CD8-positive, alpha-beta memory T cell (primary cell): ENCODE data around the gene WDFY4. TPM values are rescaled to one million over a fixed set of nuclear protein-coding genes. Genes with fewer than 3 reads are reported as not detected.

ENCODE experiments used
- CTCF ChIA-PET: fragments of 350-600 bp; sonication (Branson Sonifier 250); formaldehyde crosslinking; loops from one replicate; lab custom pipeline; 2021; ENCODE audit warnings: antibody characterized with exemption; lab: Charles Lee
- POLR2A ChIA-PET: fragments of 350-600 bp; sonication (Branson Sonifier 250); formaldehyde crosslinking; loops from one replicate; lab custom pipeline; 2021; ENCODE audit warnings: antibody characterized with exemption; lab: Charles Lee
- DNase-seq, 5 donors: peaks; one replicate each; pipeline versions ENCODE4 v3.0.0 to v3.0.0-alpha.2; 2020 to 2022; ENCODE audit warnings: mixed read lengths in 1 of 5
- H3K27ac ChIP-seq: one replicate; pipeline ENCODE4 v1.7.0; 2013; ENCODE audit warnings: low read depth, mild to moderate bottlenecking, low read length, moderate library complexity
- H3K27me3 ChIP-seq: 2 replicates; pipeline ENCODE4 v1.7.0; 2013; ENCODE audit warnings: low read length, mild to moderate bottlenecking; ENCODE audit not compliant: insufficient read depth, poor library complexity, severe bottlenecking
- H3K36me3 ChIP-seq: 2 replicates; pipeline ENCODE4 v1.7.0; 2013; ENCODE audit warnings: mild to moderate bottlenecking, low read length, moderate library complexity; ENCODE audit not compliant: insufficient read depth
- H3K4me1 ChIP-seq: 2 replicates; pipeline ENCODE4 v1.7.0; 2013; ENCODE audit warnings: mild to moderate bottlenecking, low read length, moderate library complexity; ENCODE audit not compliant: insufficient read depth
- H3K4me3 ChIP-seq: 2 replicates; pipeline ENCODE4 v1.7.0; 2013; ENCODE audit warnings: mild to moderate bottlenecking, low read length
- H3K9me3 ChIP-seq: 2 replicates; pipeline ENCODE4 v1.7.0; 2013; ENCODE audit warnings: mild to moderate bottlenecking, low read length
- H3K27ac Mint-ChIP-seq, 8 donors: one replicate each; pipeline ENCODE4 v1.8.0; 2020 to 2021; ENCODE audit warnings: mixed read lengths in 8 of 8, mild to moderate bottlenecking in 6 of 8, inconsistent platforms in 3 of 8, moderate library complexity in 3 of 8
- H3K27me3 Mint-ChIP-seq, 2 donors: one replicate each; pipeline ENCODE4 v1.8.0; 2020 to 2021; ENCODE audit warnings: mixed read lengths in 2 of 2, mild to moderate bottlenecking in 1 of 2, moderate library complexity in 1 of 2
- H3K36me3 Mint-ChIP-seq, 3 donors: one replicate each; pipeline ENCODE4 v1.8.0; 2020 to 2021; ENCODE audit warnings: mixed read lengths in 3 of 3, inconsistent platforms in 1 of 3, mild to moderate bottlenecking in 1 of 3
- H3K4me1 Mint-ChIP-seq, 3 donors: one replicate each; pipeline ENCODE4 v1.8.0; 2020 to 2021; ENCODE audit warnings: mixed read lengths in 3 of 3, inconsistent platforms in 1 of 3, mild to moderate bottlenecking in 1 of 3
- H3K4me3 Mint-ChIP-seq, 7 donors: one replicate each; pipeline ENCODE4 v1.8.0; 2020 to 2021; ENCODE audit warnings: mixed read lengths in 7 of 7, mild to moderate bottlenecking in 6 of 7, moderate library complexity in 4 of 7, inconsistent platforms in 2 of 7
- H3K9me3 Mint-ChIP-seq, 5 donors: one replicate each; pipeline ENCODE4 v1.8.0; 2020 to 2022; ENCODE audit warnings: mixed read lengths in 5 of 5, mild to moderate bottlenecking in 3 of 5, moderate library complexity in 2 of 5, inconsistent platforms in 1 of 5
- polyA plus RNA-seq: library from polyadenylated mRNA; unstranded; fragments of 300-500 nt; fragmentation: Illumina TruSeq; gene quantifications from one replicate; pipeline ENCODE4 v1.2.3, GENCODE V29; 2021
- total RNA-seq, 2 experiments: library from RNA; stranded (reverse); gene quantifications; one replicate each; pipeline ENCODE4 v1.2.3, GENCODE V29; 2021

The WDFY4 gene
- total and polyA plus RNA-seq, 3 experiments from 2014 or later, result 0.20 to 0.35 TPM; not detected in 1

DNA sequence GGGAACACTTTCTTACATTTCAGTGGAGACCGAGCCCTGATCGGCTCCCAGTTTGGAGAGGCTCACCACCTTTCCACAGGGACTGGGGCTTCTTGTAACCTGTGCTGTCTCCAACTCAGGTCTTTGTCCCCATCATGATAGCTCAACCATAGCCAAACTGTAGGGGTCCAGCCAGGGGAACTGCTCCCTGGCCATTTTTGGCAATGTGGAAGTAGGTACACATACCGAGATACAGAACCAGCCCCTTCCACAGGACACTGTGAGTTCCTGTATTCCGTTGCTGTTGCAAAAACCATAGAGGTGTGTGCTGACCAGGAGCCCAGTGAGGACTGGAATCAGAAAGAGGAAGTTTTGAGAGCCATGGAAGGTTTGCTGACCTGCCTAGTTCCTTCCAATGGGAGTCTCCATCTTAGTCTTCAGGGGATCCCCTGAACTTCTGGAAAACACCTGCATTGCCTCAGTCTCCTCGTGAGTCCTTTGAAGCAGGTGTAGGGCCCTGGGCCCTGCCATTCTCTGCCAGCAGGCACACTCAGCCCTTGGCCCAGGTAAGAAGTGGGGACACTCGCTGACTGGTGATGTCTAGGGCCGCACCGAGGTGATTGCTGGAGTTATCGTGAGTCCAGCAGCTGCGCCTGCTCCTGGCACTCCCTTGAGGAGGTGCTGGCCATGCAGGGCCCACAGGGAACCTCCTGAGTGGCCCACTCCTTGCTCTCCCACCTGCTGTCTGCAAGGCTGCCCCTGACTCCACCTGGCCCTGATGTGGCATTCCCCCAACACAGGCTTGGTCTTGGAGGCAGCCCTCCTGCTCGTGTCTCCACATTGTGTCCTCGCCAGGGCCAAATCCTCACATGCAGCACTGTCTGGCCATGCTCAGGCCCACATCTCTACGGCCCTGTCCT is 11.2 kb downstream of the WDFY4 start:
- Histone ChIP-seq H3K4me1 (no peaks in the 10 kb centered on the region), H3K4me3 (no peak overlapping the region), H3K27me3 (no peaks in the 10 kb centered on the region), H3K27ac (no peak overlapping the region), H3K36me3 (no peaks in the 10 kb centered on the region), H3K9me3 (no peaks in the 10 kb centered on the region)
- Mint-ChIP-seq H3K27me3 (peaks cover 5 to 11% of the 10 kb centered on the region in 2 donors), H3K36me3 (no peaks in the 10 kb centered on the region), H3K9me3 (no peaks in the 10 kb centered on the region), H3K4me1 (no peaks in the 10 kb centered on the region), H3K27ac (no peak overlapping the region), H3K4me3 (no peak overlapping the region)
- POLR2A ChIA-PET, result no interaction called here
- no peak for DNase-seq
- CTCF ChIA-PET, result no interaction called here

GRCh38 chr10:48696535-48696873 is 11.8 kb downstream of the WDFY4 start:
- CTCF ChIA-PET, result no interaction called here
- DNase-seq, result no peak
- Histone ChIP-seq H3K27me3 (no peaks in the 10 kb centered on the region), H3K4me3 (no peak overlapping the region), H3K4me1 (no peaks in the 10 kb centered on the region), H3K36me3 (no peaks in the 10 kb centered on the region), H3K27ac (no peak overlapping the region), H3K9me3 (no peaks in the 10 kb centered on the region)
- H3K27me3 Mint-ChIP-seq, result peaks cover 5 to 9% of the 10 kb centered on the region in 2 donors
- no peaks in the 10 kb centered on the region for H3K9me3 Mint-ChIP-seq
- H3K27ac Mint-ChIP-seq, result no peak overlapping the region
- no peaks in the 10 kb centered on the region for H3K36me3 Mint-ChIP-seq
- H3K4me3 Mint-ChIP-seq, result no peak overlapping the region
- no peaks in the 10 kb centered on the region for H3K4me1 Mint-ChIP-seq
- POLR2A ChIA-PET, result no interaction called here

GRCh38 chr10:48697091-48697490 is 12.4 kb downstream of the WDFY4 start:
- Mint-ChIP-seq H3K27me3 (peaks cover 2 to 6% of the 10 kb centered on the region in 2 donors), H3K36me3 (no peaks in the 10 kb centered on the region), H3K4me3 (no peak overlapping the region), H3K4me1 (no peaks in the 10 kb centered on the region), H3K9me3 (no peaks in the 10 kb centered on the region), H3K27ac (no peak overlapping the region)
- H3K4me3 ChIP-seq, result no peak overlapping the region
- ChIA-PET POLR2A (no interaction called here), CTCF (no interaction called here)
- no peaks in the 10 kb centered on the region for H3K27me3 ChIP-seq
- H3K27ac ChIP-seq, result no peak overlapping the region
- H3K9me3 ChIP-seq, result no peaks in the 10 kb centered on the region
- DNase-seq, result no peak
- no peaks in the 10 kb centered on the region for H3K4me1 ChIP-seq
- H3K36me3 ChIP-seq, result no peaks in the 10 kb centered on the region

DNA sequence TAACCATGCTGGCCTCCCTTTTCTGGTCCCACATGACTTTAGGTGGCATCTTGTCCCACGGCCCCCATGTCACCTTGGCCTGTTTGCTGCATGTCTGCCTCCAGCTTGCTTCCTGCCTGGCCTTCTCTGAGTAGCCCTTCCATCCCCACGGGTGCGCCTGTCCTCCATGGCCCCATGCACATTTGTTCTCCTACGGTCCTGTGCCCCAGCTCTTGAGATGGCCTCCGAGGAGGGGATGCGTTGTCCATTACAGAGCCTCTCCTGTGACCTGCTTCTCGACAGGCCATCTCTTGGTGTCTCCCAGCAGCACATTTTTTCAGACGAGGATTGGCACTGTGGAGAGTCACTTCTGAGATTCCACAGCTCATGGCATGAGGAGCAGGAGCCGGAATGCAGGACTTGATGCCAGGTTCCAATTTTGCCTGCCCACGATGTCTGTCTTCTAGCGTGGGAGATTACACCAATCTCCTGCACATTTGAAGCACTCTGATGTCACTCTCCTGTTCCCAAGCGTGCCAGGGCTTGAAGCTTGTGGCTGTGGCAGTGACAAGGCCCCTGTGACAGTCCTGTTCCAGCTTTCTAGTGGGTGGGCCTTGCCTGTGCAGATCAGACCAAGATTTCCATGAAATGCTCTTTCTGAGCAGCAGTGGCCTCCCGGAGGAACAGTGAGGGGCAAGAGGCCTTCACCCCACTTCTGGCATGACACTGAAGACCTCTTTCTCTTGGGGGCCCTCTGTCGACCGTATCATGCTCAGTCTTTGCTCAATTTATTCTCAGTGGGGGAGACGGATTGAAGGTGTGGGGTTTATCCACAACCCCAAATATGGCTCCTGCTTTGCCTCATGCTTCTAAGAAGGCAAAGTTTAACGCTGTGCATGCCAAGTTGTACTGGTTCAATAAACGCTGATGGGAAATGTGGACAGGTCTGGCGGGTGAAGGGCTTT is 13.4 kb downstream of the WDFY4 start:
- no peak overlapping the region for H3K4me3 ChIP-seq
- Mint-ChIP-seq H3K4me1 (no peaks in the 10 kb centered on the region), H3K36me3 (no peaks in the 10 kb centered on the region), H3K27ac (no peak overlapping the region), H3K4me3 (no peak overlapping the region), H3K9me3 (no peaks in the 10 kb centered on the region), H3K27me3 (peaks cover 2 to 6% of the 10 kb centered on the region in 2 donors)
- CTCF ChIA-PET, result no interaction called here
- H3K4me1 ChIP-seq, result no peaks in the 10 kb centered on the region
- no peaks in the 10 kb centered on the region for H3K27me3 ChIP-seq
- no peak for DNase-seq
- no peaks in the 10 kb centered on the region for H3K9me3 ChIP-seq
- H3K36me3 ChIP-seq, result no peaks in the 10 kb centered on the region
- H3K27ac ChIP-seq, result no peak overlapping the region
- POLR2A ChIA-PET, result no interaction called here

- no peak overlapping the region for H3K4me3 ChIP-seq
- H3K27ac ChIP-seq, result no peak overlapping the region
- no peaks in the 10 kb centered on the region for H3K36me3 Mint-ChIP-seq
Measured at GRCh38 chr10:48699011-48699627, 14.4 kb downstream of the WDFY4 start.

GRCh38 chr10:48700071-48700470 is 15.4 kb downstream of the WDFY4 start:
- DNase-seq, result no peak
- Mint-ChIP-seq H3K4me3 (no peak overlapping the region), H3K36me3 (no peaks in the 10 kb centered on the region), H3K9me3 (no peaks in the 10 kb centered on the region), H3K27me3 (peaks cover 2 to 6% of the 10 kb centered on the region in 2 donors), H3K4me1 (no peaks in the 10 kb centered on the region), H3K27ac (peak overlapping the region in 1 of 8 donors; percentile 44)
- Histone ChIP-seq H3K36me3 (no peaks in the 10 kb centered on the region), H3K9me3 (no peaks in the 10 kb centered on the region), H3K27me3 (no peaks in the 10 kb centered on the region), H3K4me1 (no peaks in the 10 kb centered on the region), H3K4me3 (no peak overlapping the region), H3K27ac (no peak overlapping the region)
- POLR2A ChIA-PET, result no interaction called here
- CTCF ChIA-PET, result interaction anchor here (1.3 kb wide), 1 partner anchor 14 kb away, joined by 3 read pairs; no protein-coding TSS in a partner anchor

More at GRCh38 chr10:48699011-48699627, 14.4 kb downstream of the WDFY4 start:
- Mint-ChIP-seq H3K27ac (no peak overlapping the region), H3K4me1 (no peaks in the 10 kb centered on the region), H3K4me3 (no peak overlapping the region), H3K9me3 (no peaks in the 10 kb centered on the region), H3K27me3 (peaks cover 2 to 6% of the 10 kb centered on the region in 2 donors)
- DNase-seq, result no peak
- no peaks in the 10 kb centered on the region for H3K9me3 ChIP-seq
- H3K36me3 ChIP-seq, result no peaks in the 10 kb centered on the region
- ChIA-PET CTCF (no interaction called here), POLR2A (no interaction called here)
- no peaks in the 10 kb centered on the region for H3K4me1 ChIP-seq
- no peaks in the 10 kb centered on the region for H3K27me3 ChIP-seq

- Mint-ChIP-seq H3K9me3 (no peaks in the 10 kb centered on the region), H3K4me3 (no peak overlapping the region), H3K4me1 (no peaks in the 10 kb centered on the region), H3K27ac (peak overlapping the region in 1 of 8 donors; percentile 44), H3K36me3 (no peaks in the 10 kb centered on the region), H3K27me3 (peaks cover 3 to 6% of the 10 kb centered on the region in 2 donors)
- H3K4me3 ChIP-seq, result no peak overlapping the region
- no peaks in the 10 kb centered on the region for H3K27me3 ChIP-seq
- no peak overlapping the region for H3K27ac ChIP-seq
- H3K36me3 ChIP-seq, result no peaks in the 10 kb centered on the region
- ChIA-PET POLR2A (no interaction called here), CTCF (interaction anchor here (1.3 kb wide), 1 partner anchor 13 kb away, joined by 3 read pairs; no protein-coding TSS in a partner anchor)
- no peaks in the 10 kb centered on the region for H3K4me1 ChIP-seq
- H3K9me3 ChIP-seq, result no peaks in the 10 kb centered on the region
- no peak for DNase-seq
Measured at GRCh38 chr10:48700493-48700892, 15.8 kb downstream of the WDFY4 start.
